GM19035 (cell line): Measurements from ENCODE around the gene SLC19A1.

ENCODE experiments used
- ATAC-seq: cut with Tn5 transposase; IDR thresholded peaks from one replicate; pipeline ENCODE4 v1.9.1; 2021; ENCODE audit not compliant: unreplicated experiment

Gene SLC19A1

GRCh38 chr21:45494851-45495680 is 47.2 kb downstream of the SLC19A1 start:
- no peak for ATAC-seq

DNA sequence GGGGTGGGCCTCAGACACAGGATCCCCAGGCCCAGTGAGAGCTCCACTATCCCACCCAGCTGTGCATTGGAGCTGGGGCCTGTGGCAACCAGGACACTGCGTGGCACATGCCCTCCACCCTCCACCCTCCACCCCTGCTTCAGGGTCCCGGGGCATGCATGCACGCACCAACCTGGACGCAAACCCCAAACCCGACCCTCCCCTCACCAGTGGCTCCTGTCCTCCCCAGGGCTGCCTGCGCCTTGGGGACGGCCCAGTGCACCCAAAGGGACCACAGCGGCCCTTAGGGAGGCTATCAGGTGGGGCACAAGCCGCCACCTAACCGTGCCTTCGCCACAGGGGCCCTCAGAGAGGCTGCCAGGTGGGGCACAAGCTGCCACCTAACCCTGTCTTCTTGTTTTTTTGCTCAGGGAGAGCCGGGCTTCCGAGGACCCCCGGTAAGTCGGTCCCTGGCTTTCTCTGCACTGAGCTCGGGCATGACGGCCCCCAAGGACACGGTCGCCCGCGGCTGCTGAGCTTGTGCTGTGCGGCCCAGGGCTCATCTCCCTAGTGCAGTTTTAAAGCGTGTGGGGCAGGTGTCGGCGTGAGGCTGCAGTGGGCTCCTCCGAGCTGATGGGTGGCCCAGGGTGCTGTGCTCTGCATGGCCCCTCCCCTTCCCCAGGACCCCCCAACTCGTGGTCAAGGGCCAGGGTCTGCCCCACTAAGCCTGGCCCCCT is 47.9 kb downstream of the SLC19A1 start:
- ATAC-seq, result no peak

DNA sequence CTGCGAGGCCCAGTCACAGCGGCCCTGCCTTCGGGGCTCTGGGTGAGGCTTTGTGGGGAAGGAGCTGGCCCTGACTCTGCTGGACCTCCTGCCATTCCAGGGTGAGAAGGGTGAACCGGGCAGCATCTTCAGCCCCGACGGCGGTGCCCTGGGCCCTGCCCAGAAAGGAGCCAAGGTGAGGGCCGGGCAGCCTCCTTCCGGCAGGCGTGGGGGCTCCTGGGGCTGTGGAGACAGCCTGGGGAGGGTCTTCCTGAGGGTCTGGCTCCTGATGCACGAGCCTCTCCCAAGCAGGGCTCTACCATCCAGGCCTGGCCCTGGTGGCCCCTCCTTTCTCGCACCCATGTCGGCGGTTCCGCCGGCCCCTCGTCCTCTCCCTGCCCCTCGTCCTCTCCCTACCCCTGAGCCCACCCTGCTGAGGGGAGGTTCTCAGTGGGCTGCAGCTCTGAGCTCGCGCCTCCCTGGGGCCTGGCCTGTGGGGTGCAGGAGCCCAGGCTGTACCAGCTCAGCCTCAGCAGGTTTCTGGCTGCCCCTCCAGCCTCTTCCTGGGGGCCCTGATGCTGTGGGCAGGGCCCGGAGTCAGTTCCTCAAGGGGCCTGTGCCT is 48.7 kb downstream of the SLC19A1 start:
- no peak for ATAC-seq

DNA sequence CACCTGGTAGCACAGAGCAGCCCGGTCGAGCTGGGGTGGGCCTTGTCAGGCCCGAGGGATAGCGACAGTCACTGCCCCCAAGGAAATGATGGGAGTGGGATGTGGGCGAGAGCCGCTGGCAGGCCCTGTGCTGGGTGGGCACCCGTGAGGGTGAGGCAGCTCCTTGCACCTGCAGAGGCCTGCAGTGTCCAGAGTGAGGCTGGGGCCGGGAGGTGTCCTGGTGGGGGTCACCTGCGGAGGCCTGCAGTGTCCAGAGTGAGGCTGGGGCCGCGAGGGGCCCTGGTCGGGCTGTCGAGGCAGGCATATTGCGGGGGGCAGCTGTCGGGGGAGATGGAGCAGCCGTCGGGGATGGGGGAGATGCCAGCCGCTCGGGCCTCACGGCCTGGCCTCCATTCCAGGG is 49.5 kb downstream of the SLC19A1 start:
- ATAC-seq, result no peak

DNA sequence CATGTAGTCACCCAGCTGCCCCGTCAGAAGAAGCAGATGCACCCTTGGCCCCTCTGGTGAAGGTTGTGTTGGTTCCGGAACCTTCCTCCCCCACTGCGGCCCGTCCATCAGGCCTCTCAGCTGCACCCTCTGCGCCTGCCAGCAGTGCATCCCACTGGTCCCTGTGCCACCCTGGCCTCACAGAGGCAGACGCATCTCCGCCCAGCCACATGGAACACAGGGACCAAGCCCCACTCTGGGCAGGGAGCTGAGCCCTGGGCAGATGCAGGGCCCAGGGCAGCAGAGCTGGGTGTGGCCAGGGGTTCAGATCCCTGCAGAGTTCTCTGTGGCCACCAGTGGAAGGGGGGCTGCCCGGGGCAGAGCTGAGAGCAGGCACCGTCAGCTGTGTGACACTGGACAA is 50.6 kb downstream of the SLC19A1 start:
- no peak for ATAC-seq

- no peak for ATAC-seq
These were observed 51.2 kb downstream of the SLC19A1 start for GRCh38 chr21:45491056-45491455.

DNA sequence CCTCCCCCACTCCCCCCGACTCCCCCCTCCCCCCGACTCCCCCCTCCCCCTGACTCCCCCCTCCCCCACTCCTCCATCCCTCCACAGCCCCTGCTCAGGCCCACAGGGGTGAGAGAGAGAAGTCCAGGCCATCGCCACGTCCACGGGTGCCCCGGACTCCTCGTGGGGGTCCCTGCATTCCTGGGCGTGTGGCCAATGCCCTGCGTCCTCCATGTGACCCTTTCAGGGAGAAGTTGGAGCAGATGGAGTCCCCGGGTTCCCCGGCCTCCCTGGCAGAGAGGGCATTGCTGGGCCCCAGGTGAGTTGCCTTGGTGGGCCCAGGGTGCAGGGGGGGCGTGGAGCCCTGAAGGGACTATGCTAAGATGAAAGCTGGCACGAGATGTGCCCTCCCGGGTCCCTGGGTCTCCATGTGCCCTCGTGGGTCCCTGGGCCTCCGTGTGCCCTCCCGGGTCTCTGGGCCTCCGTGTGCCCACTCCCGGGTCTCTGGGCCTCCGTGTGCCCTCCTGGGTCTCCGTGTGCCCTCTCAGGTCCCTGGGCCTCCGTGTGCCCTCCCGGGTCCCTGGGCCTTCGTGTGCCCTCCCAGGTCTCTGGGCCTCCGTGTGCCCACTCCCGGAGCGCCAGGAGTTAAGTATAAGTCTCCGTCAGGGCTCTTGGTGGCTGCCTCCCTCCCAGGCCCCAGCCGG is 52.0 kb downstream of the SLC19A1 start:
- no peak for ATAC-seq

- ATAC-seq, result no peak
These were observed 52.6 kb downstream of the SLC19A1 start for GRCh38 chr21:45489722-45489982.

- ATAC-seq, result no peak
These were observed 53.1 kb downstream of the SLC19A1 start for GRCh38 chr21:45488931-45489721.

- ATAC-seq, result no peak
These were observed 54.2 kb downstream of the SLC19A1 start for GRCh38 chr21:45487891-45488600.

DNA sequence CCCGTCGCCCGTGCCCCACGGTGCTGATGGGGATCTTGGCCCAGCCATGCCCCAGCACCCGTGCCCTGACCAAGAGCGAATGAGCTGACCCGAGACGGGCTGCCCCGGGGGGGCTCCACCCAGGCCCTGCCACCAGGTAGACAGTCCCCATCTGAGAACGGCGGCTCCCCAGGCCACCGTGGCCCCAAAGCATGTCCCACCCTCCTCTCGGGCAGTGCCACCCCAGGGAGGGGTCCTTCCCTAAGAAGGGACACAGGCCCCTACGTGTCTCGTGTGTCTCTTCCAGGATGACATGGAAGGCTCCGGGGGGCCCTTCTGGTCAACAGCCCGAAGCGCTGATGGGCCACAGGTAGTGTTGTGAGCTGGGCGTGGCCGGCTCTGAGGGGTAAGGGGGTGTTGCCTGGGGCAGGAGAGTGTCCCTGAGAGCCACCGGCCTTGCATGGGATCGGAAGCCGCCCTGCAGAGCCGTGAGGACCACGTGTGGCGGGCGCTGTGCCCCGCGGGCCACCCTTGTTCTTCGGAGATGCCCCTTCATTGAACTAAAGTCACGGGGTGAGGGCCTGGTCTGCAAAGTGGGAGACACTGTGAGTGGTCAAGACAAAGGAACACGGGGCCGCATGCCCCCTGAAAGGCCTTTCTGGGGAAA is 55.0 kb downstream of the SLC19A1 start:
- no peak for ATAC-seq

DNA sequence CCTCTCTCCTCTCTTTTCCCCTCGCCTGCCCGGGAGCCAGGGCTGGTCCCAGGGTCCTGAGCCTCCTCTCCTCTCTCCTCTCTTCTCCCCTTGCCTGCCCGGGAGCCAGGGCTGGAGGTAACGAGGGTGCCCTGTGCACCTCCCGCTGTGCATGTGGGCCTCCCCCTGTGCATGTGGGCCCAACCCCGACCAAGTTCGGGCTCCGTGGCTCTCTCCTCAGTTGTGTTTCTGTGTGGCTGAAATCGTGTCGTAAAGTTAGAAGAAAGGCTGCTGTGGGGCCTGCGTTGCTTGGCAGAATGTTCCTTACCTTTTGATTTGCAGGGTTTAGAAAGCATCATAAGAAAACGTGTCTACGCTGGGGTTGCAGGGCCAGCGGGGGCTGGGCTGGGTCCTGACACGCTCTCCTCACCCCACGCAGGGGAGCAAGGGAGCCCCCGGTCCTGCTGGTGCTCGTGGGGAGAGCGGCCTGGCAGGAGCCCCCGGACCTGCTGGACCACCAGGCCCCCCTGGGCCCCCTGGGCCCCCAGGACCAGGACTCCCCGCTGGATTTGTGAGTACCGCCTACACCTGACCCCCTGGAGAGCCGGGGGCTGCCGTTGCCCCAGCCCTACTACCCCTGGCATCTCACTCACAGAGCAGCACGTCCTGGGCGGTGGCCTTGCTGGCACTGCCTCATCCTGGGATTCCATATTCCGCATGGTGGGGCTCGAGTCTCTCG is 55.6 kb downstream of the SLC19A1 start:
- ATAC-seq, result no peak

DNA sequence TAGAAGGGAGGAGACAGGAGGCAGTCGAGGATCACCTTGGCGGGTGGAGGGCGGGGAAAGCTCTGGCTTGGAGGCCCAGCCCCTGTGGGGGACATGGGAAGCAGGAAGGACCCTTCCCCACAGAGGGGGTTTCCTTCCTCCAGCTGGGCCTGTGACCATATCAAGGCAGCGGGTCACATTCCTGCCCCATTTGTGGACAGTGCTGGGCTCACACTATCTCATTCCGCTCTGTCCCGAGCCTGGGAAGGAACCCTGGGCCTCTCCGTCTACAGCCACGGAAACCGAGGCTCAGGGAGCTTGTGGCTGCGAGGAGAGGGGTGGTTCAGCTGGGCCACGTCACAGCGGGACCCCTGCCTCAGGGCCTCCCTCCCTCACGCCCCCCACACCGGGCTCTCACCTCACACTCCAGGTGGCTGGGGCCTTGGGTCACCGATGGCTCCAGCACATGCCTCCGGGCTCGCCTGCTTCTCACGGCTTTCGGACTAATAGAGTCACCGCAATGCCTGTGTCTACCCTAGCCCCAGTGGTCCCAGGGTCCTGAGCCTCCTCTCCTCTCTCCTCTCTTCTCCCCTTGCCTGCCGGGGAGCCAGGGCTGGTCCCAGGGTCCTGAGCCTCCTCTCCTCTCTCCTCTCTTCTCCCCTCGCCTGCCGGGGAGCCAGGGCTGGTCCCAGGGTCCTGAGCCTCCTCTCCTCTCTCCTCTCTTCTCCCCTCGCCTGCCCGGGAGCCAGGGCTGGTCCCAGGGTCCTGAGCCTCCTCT is 56.4 kb downstream of the SLC19A1 start:
- no peak for ATAC-seq

- no peak for ATAC-seq
These were observed 57.9 kb downstream of the SLC19A1 start for GRCh38 chr21:45484318-45484717.

DNA sequence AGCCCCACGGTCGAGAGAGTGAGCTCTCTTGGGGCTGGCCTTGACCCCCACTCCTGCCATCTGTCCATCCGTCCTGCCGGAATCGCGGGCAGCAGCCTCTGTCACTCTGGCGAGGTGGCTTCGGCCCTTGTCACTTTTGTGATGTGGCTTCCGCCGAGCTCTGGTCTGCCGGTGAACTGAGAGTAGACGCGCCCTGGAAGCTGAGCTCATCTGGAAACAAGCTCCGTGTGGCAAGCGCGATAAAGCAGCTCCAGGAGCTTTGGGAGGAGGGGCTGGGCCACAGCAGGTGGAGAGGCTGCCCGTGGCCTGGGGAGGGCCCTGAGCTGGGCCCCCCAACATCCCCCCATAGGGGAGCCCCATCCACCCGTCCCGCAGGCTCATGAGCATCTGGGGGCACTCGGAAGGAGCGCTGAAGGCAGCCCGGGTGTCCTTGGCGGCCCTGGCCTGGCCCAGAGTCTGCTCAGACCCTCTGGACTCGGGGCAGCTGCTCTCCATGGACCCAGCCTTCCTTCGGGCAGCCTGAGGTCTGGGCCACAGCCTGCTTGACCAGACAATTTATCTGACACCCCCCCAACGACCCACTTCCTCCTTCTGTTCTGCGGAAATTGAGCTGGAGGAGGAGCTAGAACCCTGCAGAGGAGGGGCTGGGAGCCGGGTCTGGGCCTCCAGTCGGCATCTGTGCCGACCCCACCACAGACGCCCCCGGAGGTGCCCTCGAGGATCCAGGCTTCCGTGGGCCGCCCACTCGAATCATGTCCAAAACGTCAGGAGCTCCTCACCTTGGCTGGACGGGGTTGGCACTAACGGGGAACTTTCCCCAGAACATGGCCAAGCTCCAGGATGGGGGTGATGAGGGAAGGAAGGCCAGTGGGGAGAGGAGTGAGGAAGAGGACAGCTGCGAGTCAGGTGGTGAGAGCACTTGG is 59.1 kb downstream of the SLC19A1 start:
- no peak for ATAC-seq

DNA sequence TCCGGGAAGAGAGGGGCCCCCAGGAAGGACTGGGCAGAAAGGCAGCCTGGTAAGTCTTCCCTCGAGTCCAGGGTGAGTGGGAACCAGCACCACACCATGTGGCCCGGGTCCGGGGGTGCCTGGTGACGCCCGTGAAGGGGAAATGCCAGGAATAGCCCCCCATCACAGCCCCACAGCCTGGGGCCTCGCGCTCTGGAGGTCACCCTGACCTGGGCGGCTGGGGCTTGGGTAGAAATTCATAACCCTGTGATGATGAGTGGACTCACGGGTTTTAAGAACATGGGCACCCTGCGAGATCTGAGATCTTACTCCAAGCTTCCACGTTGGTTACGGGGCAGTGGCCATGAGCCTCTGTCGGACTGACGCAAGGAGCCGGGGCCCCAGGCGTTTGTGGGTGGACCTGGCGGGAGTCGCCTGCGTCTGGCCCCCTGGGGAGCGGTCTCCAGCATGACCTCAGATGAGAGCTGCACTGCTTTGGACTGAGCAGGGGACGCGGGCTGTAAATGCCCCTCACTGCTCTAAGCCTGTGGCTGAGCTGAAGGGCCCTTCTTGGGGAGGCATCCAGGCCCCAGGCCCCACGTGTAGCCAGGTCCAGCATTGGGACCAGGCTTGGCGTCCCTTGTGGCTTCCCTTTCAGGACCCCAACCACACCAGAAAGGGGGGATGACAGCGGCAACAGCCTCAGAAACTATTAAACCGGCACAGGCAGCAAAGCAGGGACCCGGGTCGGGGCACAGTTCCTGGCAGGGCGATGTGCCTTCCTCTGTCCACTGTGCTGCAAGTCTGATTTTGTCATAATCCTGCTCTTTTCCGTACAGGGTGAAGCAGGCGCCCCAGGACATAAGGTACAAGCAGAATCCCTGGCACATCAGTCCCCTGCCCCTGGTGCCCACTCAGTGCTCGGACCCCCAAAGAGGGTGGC is 60.0 kb downstream of the SLC19A1 start:
- ATAC-seq, result no peak
